Measurements from ENCODE around the gene MOB3A.

DNA sequence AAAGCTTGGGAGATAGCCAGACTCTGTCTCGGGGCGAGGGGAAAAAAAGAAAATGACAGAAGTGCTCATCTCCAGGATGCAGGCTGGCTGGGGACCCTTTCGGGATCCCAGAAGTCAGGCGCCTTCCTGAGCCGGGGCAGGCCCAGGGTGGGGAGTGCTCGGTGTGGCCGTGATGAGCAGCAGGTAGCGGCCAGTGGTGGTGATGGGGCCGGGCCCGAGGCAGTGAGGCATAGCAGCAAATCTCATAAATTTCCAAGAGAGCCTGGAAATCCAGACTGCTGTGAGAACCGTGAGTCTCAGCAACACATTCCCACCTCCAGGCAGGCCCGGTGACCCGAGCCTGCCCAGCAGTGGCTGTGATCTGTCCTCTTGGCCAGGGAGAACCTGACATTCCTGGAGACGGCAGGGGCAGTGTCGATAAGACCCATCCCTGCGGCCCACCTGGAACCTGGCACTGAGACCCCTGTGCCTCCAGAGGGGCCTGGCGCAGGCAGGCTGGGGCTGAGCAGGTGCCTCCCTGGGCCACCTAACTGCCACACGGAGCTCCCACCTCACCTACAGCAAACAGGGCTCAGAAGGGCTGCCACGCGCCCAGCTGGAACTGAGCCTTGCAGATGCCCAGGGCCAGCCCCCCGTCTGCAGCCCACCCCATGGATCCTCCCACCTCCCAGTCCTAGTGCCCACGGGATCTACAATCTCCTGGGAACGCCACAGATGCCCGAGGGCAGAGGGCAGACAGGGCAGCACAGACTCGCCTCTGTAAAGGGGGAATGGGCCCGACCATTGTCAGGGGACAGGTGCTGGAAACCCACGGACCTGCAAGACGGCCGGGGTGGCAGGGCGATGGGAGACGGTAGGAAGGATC lies 24.0 kb upstream of the MOB3A start:
- TF ChIP-seq, protein P1, sequence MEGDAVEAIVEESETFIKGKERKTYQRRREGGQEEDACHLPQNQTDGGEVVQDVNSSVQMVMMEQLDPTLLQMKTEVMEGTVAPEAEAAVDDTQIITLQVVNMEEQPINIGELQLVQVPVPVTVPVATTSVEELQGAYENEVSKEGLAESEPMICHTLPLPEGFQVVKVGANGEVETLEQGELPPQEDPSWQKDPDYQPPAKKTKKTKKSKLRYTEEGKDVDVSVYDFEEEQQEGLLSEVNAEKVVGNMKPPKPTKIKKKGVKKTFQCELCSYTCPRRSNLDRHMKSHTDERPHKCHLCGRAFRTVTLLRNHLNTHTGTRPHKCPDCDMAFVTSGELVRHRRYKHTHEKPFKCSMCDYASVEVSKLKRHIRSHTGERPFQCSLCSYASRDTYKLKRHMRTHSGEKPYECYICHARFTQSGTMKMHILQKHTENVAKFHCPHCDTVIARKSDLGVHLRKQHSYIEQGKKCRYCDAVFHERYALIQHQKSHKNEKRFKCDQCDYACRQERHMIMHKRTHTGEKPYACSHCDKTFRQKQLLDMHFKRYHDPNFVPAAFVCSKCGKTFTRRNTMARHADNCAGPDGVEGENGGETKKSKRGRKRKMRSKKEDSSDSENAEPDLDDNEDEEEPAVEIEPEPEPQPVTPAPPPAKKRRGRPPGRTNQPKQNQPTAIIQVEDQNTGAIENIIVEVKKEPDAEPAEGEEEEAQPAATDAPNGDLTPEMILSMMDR (optimal IDR thresholded peaks at IDR 0.05 in 1 of 3, IDR thresholded peaks at IDR 0.05 in 1 of 3, conservative IDR thresholded peaks at IDR 0.05 in 1 of 3; ENCODE audit: extremely low read depth in 1 of 3, insufficient read depth in 2 of 3, low read length in 3 of 3), result no peak
- no peak for TF ChIP-seq EZH2 (IDR thresholded peaks at IDR 0.05; ENCODE audit: low read length)
